NCI-H82 (cell line): ENCODE data around the gene REPS1.
"Not testable (repeated sequence)": the region's sequence is repeated elsewhere in the genome, so short reads cannot be mapped to it uniquely, and the experiment has no call there.

Experiments used
- DNase-seq: peaks from one replicate; lab custom pipeline; 2025; lab: John Stamatoyannopoulos, UW

Gene REPS1

DNA sequence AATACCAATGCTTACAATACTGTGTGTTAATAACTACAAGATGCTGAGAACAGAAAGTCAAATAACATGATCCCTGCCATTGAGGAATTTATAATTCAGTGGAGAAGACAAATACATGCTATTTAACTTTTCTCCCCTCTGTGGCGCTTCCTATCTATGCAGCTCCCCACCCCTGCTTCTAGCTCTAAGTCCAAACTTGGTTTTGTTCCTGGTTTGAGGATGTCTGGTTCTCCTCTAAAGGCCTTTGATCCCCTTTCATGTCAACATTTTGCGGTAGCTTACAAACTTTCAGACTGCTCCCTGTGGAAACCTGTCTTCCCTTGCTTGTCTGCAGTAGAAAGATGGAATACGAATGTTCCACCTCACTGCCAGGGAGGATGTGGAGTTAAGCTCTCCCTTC lies 18.4 kb upstream of the REPS1 start:
- DNase-seq = no peak

- no peak for DNase-seq
These were observed 15.7 kb upstream of the REPS1 start for GRCh38 chr6:139003751-139004150.

DNA sequence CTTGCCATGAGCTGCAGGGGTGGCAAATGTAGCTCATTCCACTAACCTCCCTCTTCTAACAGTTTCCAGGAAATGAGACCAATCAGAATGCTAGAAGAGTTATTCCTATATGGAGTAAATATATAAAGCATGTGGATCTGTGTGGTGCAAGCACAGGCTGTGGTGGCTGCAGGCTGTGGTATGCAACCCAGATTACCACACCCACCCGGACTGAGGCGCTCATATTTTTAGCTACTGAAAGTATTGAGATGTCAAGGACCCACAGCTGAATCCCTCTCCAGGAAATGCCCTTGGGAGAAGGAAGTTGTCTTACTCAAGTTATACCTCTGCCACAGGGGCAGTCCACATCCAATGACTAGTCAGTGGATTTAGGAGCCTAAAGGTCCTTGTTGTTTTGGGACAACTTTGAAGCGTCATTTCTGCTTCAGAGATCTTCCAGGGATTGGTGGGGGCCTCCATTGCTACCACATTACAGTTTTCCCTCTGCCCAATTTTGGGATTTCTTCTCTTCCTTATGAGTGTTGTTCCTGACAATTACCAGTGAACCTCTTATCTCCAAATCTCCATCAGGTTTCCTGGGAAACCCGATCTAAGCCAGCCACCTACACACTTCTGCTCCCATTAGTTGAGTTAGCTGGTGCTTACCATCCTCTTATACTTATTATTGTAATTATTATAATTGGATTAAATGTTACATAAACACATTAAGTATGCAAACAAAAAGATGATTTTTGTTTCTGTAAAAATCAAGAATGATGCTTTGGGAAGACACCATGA lies 12.1 kb upstream of the REPS1 start:
- no peak for DNase-seq

DNA sequence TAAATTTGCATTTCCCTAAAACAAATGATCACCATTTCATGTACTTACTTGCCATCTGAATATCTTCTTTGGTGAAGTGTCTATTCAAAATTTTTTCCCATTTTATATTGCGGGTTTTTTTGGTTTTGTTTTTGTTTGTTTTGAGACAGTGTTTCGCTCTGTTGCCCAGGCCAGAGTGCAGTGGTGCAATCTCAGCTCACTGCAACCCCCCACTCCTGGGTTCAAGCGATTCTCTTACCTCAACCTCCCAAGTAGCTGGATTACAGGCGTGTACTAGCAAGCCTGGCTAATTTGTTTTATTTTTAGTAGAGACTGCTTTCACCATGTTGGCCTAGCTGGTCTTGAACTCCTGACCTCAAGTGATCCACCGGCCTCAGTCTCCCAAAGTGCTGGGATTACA lies 9.1 kb upstream of the REPS1 start:
- DNase-seq = no peak

DNA sequence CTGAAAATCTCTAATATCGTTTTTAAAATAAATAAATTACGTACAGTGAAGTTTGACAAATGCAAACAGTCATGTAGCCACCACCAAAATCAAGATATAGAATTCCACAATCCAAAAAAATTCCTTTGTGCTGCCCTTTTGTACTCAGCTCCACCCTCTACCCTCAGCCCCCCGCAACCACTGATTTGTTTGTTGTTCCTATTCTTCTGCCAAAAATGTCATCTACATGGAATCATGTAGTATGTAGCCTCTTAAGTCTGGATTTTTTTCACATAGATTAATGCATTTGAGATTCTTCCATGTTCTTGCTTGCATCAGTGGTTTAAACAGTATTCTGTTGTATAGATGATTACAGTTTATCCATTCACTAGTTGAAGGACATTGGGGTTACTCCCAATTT lies 8.5 kb upstream of the REPS1 start:
- DNase-seq = no peak

DNA sequence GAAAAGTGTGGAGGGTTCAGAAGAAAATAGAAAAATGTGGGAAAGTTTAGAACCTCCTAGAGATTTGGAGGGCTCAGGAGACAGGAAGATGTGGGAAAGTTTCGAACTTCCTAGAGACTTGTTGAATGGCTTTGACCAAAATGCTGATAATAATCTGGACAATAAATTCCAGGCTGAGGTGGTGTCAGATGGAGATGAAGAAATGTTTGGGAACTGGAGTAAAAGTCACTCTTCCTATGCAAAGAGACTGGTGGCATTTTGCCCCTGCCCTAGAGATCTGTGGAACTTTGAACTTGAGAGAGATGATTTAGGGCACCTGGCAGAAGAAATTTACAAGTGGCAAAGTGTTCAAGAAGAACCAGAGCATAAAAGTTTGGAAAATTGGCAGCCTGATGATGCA lies 5.4 kb upstream of the REPS1 start:
- DNase-seq = not testable (repeated sequence)

GRCh38 chr6:138992965-138993364 lies 4.9 kb upstream of the REPS1 start:
- DNase-seq = not testable (repeated sequence)

DNA sequence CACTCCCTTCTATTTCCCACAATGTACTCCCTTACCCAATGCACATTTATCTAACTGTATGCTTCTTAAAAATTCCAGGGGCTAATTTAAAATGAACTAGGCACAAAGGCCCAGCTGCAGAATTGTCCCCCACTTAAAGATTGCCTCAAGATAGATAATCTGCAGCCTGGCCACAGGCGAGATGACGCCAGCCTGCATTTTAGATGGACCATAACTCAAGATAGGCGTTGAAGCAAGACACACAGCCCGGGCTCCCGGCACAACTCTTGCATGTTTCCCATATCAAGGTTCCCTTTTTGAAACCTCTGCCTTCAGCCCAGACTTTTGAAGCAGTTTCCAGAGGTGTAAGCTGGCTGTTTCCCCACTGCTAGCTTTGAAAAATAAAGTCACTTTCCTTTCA lies 3.2 kb upstream of the REPS1 start:
- no peak for DNase-seq

DNA sequence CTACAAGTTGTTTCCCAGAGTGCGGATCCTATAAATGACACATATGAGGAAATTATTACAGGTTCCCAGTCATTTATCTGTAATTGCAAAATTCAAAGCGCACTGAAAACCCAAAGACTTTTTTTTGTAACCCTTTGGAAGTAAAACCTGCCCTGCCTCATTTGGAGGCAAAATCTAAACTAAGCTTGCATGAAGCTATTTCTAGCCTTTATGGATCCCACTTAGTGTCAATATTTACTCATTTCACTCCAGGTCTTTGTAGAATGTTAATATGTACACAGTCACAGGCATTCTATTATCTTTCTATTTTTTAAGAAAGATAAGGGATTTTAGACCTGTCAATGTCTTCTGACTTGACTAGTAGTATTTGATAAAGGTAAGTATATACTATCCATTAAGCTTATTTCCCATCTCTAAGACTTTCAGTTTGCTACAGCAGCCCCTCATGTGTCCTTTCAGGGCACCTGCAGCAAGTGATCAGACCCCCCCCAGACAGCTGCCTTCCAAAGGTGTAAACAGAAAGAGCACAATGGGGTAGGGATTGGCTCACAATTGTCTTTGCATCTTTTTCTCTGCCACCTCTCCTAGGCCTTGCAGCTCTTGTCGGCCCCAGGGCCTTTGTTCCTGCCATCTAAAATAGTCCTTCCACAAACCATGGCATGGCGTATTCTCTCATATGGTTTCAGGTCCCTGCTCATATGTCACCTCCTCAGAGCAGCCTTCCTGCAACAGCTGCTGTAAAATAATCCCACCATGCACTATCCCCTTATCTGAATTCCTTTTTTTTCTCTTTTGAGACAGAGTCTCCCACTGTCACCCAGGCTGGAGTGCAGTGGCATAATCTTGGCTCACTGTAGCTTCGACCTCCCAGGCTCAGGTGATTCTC lies 1.3 kb upstream of the REPS1 start:
- DNase-seq = peak; percentile 12

GRCh38 chr6:138988469-138988834 lies 399 bp upstream of the REPS1 start:
- DNase-seq = no peak

DNA sequence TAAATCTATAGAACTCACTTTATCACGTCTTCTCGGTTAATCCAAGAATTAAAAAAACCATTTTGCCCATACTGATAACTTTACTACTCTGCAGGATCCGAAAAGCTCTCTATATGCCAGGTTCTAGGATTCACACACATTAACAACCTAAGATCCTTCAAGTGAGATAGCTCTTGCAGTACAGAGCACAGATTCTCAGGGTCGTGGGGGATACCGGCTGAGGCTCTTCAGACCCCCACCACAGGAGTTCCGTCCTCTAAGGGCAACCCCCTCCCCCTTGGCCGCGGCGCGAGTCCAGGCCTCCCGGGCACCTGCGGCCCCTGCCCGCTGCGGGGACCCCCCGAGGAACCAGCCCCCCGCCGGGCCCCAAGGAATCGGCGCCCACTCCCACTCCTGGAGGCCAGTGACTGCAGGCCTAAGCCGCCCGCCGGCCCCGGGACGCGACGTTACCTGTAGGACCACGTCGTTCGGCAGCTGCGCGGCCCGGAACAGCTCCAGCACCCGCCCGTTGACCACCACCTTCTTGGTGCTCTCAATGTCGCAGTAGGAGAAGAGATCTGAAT lies 892 bp downstream of the REPS1 start:
- peak; percentile 56 for DNase-seq

- no peak for DNase-seq
These were observed 1.5 kb downstream of the REPS1 start for GRCh38 chr6:138986578-138986977.

DNA sequence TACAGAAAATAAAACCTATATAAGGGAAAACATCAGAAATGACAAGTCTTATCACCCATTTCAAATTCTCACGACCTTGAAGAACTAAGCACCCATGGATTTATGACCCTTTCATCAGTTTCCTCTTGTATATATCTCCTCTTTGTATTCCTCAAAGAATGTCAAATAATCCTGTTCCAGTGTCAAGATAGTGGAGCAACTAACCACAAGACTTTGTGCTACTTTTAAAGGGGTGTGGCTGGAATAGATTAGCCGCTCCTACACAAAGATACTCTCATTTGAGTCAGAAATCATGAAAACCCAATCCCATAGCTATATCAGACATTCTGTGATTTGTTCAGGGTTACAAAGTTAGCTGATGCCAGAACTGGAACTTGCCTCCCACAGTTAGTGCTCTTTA lies 6.6 kb downstream of the REPS1 start:
- no peak for DNase-seq

GRCh38 chr6:138979813-138980668 lies 8.0 kb downstream of the REPS1 start:
- no peak for DNase-seq

GRCh38 chr6:138979365-138979764 lies 8.7 kb downstream of the REPS1 start:
- DNase-seq = no peak

- DNase-seq = no peak
These were observed 9.8 kb downstream of the REPS1 start for GRCh38 chr6:138978229-138978628.

- no peak for DNase-seq
These were observed 10.3 kb downstream of the REPS1 start for GRCh38 chr6:138977646-138978167.

DNA sequence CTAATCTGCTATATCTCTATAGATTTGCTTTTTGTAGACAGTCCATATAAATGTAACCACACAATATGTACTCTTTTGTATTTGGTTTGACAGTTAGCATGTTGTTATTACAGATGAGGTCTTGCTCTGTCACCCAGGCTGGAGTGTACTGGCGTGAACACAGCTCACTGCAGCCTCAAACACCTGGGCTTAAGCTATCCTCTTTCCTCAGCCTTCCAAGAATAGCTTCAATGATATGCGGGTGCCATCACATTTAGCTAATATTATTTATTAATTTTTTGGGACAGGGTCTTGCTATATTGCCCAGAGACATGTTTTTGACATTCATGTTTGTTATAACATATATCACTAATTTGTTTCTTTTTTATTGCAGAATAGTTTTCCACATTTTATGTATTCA lies 10.8 kb downstream of the REPS1 start:
- DNase-seq = no peak

GRCh38 chr6:138975815-138976214 lies 12.2 kb downstream of the REPS1 start:
- DNase-seq = no peak

DNA sequence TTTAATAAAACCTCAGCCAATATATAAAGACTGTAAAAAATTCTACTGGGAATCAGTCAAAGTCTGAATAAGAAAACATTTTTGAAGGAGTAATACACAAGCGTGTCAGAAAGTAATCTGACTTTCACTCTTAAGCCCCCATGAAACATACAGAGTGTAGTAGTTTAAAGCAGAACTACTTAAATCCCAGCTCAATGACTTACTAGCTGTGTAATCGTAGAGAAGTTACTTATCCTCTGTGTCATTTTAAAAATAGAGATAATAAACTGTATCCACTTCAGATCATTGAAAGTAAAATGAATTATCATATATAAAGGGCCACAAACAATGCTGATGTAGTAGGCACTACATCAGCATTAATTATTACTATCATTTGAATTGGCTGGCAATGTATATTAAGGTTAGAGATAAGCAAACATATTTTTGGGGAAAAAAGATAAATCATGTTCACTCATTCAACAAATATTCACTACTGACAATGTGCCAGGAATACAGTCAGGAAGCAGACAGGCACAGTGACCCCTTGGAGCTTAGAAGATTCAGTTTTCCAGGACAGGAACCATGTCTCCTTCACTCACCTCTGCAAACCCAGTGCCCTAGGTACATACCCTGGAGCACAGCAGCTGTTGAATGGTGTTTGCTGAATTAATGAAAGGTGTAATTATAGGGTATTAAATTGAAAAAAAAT lies 14.4 kb downstream of the REPS1 start:
- no peak for DNase-seq

GRCh38 chr6:138972226-138972665 lies 15.8 kb downstream of the REPS1 start:
- DNase-seq = peak; percentile 65
